Astrocyte (in vitro differentiated cells and primary cell): Measurements from ENCODE around the gene TMIGD2. TPM values are rescaled to one million over a fixed set of nuclear protein-coding genes. Genes with fewer than 3 reads are reported as not detected.

ENCODE experiments used
- DNase-seq: peaks from one replicate; pipeline ENCODE4 v3.0.0-alpha.2; 2010; ENCODE audit warnings: low read depth
- FAIRE-seq: peaks from 2 replicates; lab custom pipeline; 2011; peaks lifted over from hg19 to GRCh38; lab: Jason Lieb, UNC
- H2AFZ ChIP-seq: 2 replicates; pipeline ENCODE4 v1.6.0; 2012; ENCODE audit warnings: low read depth, low read length, inconsistent platforms
- H3K27ac ChIP-seq: 2 replicates; pipeline ENCODE4 v1.5.1; 2011; ENCODE audit warnings: low read depth, low read length, inconsistent platforms
- H3K27me3 ChIP-seq: 2 replicates; pipeline ENCODE4 v1.6.0; 2011; ENCODE audit warnings: low read length, inconsistent platforms; ENCODE audit not compliant: insufficient read depth
- H3K36me3 ChIP-seq: 2 replicates; pipeline ENCODE4 v1.5.1; 2011; ENCODE audit warnings: low read length, inconsistent platforms; ENCODE audit not compliant: insufficient read depth
- H3K4me1 ChIP-seq: 2 replicates; pipeline ENCODE4 v1.5.1; 2011; ENCODE audit warnings: low read length, inconsistent platforms; ENCODE audit not compliant: insufficient read depth
- H3K4me2 ChIP-seq: 2 replicates; pipeline ENCODE4 v1.6.0; 2012; ENCODE audit warnings: low read length, inconsistent platforms
- H3K4me3 ChIP-seq: 2 replicates; pipeline ENCODE4 v1.5.1; 2011; ENCODE audit warnings: low read depth, mild to moderate bottlenecking, low read length, inconsistent platforms; ENCODE audit not compliant: insufficient read depth
- H3K79me2 ChIP-seq: 2 replicates; pipeline ENCODE4 v1.6.0; 2012; ENCODE audit warnings: mild to moderate bottlenecking, low read length, inconsistent platforms; ENCODE audit not compliant: insufficient read depth
- H3K9ac ChIP-seq: 2 replicates; pipeline ENCODE4 v1.6.0; 2012; ENCODE audit warnings: mild to moderate bottlenecking, low read length, inconsistent platforms
- H3K9me3 ChIP-seq: 2 replicates; pipeline ENCODE4 v1.5.1; 2012; ENCODE audit warnings: low read depth, mild to moderate bottlenecking, low read length, inconsistent platforms; ENCODE audit not compliant: insufficient read depth
- H4K20me1 ChIP-seq: 2 replicates; pipeline ENCODE4 v1.6.0; 2012; ENCODE audit warnings: low read length, inconsistent platforms; ENCODE audit not compliant: insufficient read depth
- H3K27ac Mint-ChIP-seq: one replicate; pipeline ENCODE4 v1.8.0; 2021; ENCODE audit warnings: mild to moderate bottlenecking, mixed read lengths; ENCODE audit not compliant: unreplicated experiment
- H3K27me3 Mint-ChIP-seq: one replicate; pipeline ENCODE4 v1.8.0; 2021; ENCODE audit warnings: low read depth, mixed read lengths; ENCODE audit not compliant: unreplicated experiment
- H3K36me3 Mint-ChIP-seq: one replicate; pipeline ENCODE4 v1.8.0; 2021; ENCODE audit warnings: low read depth, mixed read lengths; ENCODE audit not compliant: unreplicated experiment
- H3K4me1 Mint-ChIP-seq: one replicate; pipeline ENCODE4 v1.8.0; 2021; ENCODE audit warnings: low read depth, mixed read lengths; ENCODE audit not compliant: unreplicated experiment
- H3K4me3 Mint-ChIP-seq: one replicate; pipeline ENCODE4 v1.8.0; 2021; ENCODE audit warnings: mild to moderate bottlenecking, moderate library complexity, mixed read lengths; ENCODE audit not compliant: unreplicated experiment
- H3K9me3 Mint-ChIP-seq: one replicate; pipeline ENCODE4 v1.8.0; 2021; ENCODE audit warnings: mild to moderate bottlenecking, mixed read lengths; ENCODE audit not compliant: unreplicated experiment
- EZH2 ChIP-seq: IDR thresholded peaks from 2 replicates; pipeline ENCODE4 v1.6.1; 2012; ENCODE audit warnings: mild to moderate bottlenecking, low read length, inconsistent platforms; ENCODE audit not compliant: insufficient read depth
- total RNA-seq: library from RNA; stranded (reverse); gene quantifications from 2 replicates; pipeline ENCODE4 v1.2.1, GENCODE V29; 2021
- TF ChIP-seq, protein P1 (sequence below): IDR thresholded peaks from 2 replicates; pipeline ENCODE4 v1.5.1; 2011; ENCODE audit warnings: low read depth, mild to moderate bottlenecking, inconsistent platforms, low read length, moderate library complexity; ENCODE audit not compliant: insufficient read depth

TMIGD2 gene
- total RNA-seq, 1 donor from 2014 or later: not detected

DNA sequence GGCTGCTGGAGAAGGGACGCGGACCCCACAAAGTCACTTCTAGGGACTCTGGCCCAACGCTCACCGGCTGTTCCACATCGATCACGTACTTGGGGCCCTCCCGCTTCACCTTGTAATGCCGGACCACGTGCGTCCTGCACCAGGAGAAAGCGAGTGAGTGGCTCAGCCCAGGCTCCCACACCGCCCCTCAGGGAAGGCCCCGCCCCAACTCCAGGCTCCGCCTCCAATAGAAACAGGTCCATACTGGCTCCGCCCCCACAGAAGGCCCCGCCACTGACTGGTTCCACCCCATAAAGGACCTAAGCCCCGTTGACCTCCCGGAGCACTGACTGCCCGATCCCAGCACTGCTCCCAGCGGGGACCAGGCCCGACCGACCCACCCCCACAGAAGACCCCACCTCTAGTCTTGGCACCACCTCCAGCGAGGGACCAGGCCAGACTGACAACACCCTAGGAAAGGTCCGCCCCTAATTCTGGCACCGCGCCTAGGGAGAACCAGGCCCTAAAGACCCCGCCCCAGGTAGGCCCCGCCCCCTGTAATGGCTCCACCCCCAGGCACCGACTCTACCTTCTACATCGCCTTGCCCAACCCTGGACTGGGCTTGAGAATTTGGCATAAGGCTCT, 25.2 kb upstream of the TMIGD2 start:
- Mint-ChIP-seq H3K36me3 (peaks cover 3% of the 10 kb centered on the region), H3K4me1 (peaks cover 2% of the 10 kb centered on the region), H3K9me3 (no peaks in the 10 kb centered on the region), H3K4me3 (peak overlapping the region; percentile 71), H3K27ac (peak overlapping the region; percentile 41), H3K27me3 (no peaks in the 10 kb centered on the region)
- H2AFZ ChIP-seq: peak overlapping the region; percentile 51
- no peaks in the 10 kb centered on the region for H3K27me3 ChIP-seq
- no peak overlapping the region for H3K27ac ChIP-seq
- TF ChIP-seq EZH2: no peak
- H3K4me3 ChIP-seq: no peak overlapping the region
- no peak overlapping the region for H3K9ac ChIP-seq
- H3K36me3 ChIP-seq: no peaks in the 10 kb centered on the region
- H3K4me2 ChIP-seq: peak overlapping the region; percentile 64
- DNase-seq: no peak
- H3K79me2 ChIP-seq: no peaks in the 10 kb centered on the region
- no peak for FAIRE-seq
- no peaks in the 10 kb centered on the region for H3K9me3 ChIP-seq
- H3K4me1 ChIP-seq: peaks cover 3% of the 10 kb centered on the region
- H4K20me1 ChIP-seq: no peaks in the 10 kb centered on the region

DNA sequence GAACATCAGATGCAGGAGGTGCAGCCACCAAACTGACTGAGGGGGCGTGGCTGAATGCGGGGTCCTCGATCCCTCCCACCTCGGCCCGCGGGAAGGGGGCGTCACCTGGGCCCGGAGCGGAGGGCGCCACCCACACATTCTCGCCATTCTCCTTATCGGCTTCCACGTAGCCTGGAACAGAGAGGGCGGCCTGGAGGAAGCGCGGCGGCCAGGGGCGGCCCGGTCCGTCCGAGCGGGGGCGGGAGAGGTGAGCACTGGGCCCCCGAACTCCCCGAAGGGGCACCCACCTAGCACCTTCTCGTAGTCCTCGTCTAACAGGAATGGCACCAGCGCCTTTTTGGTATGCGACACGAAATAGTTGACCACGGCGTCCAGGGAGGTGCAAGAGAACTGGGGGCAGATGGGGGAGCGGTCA, 24.7 kb upstream of the TMIGD2 start:
- Histone ChIP-seq H3K27me3 (no peaks in the 10 kb centered on the region), H3K4me1 (peaks cover 3% of the 10 kb centered on the region), H4K20me1 (no peaks in the 10 kb centered on the region), H3K9me3 (no peaks in the 10 kb centered on the region), H3K4me2 (peak overlapping the region; percentile 64), H3K4me3 (no peak overlapping the region), H3K9ac (no peak overlapping the region), H3K79me2 (no peaks in the 10 kb centered on the region), H3K36me3 (no peaks in the 10 kb centered on the region), H3K27ac (no peak overlapping the region), H2AFZ (peak overlapping the region; percentile 51)
- no peak for DNase-seq
- H3K9me3 Mint-ChIP-seq: no peaks in the 10 kb centered on the region
- H3K27ac Mint-ChIP-seq: no peak overlapping the region
- no peaks in the 10 kb centered on the region for H3K27me3 Mint-ChIP-seq
- FAIRE-seq: no peak
- peaks cover 2% of the 10 kb centered on the region for H3K4me1 Mint-ChIP-seq
- TF ChIP-seq EZH2: no peak
- H3K36me3 Mint-ChIP-seq: peaks cover 3% of the 10 kb centered on the region
- peak overlapping the region; percentile 74 for H3K4me3 Mint-ChIP-seq

DNA sequence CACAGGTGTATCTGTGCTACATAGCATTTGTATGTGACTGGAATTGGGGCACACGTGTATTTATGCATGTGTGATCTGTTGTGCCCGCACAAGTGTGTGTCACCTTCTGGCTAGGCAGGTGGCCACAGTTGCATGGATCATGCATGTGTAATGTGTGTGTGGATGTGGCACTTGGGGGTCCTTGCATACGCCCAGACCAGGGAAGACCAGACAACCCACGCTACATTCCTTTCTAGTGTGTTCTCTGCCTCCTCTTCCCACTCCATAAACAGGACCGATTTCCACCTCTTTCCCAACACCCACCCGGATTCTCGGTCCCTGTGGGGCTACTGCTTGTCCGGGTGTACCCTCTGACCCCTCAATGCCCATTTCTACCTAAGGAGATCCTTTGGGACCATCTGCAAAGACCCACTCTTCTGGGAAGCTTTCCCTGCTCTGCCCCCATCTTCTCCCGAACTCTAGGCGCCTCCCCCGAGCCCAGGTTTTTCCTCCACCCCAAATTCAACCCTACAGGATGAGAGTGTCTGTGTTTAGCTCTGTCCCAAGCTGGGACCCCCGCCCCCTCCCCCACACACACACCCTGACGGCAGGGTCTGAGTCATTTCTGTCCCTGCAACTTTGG, 24.1 kb upstream of the TMIGD2 start:
- H4K20me1 ChIP-seq: no peaks in the 10 kb centered on the region
- Mint-ChIP-seq H3K9me3 (no peaks in the 10 kb centered on the region), H3K4me1 (peaks cover 2% of the 10 kb centered on the region), H3K27ac (peak overlapping the region; percentile 48), H3K36me3 (peaks cover 3% of the 10 kb centered on the region), H3K4me3 (peak overlapping the region; percentile 74), H3K27me3 (no peaks in the 10 kb centered on the region)
- H3K27me3 ChIP-seq: no peaks in the 10 kb centered on the region
- no peak for FAIRE-seq
- H3K4me3 ChIP-seq: no peak overlapping the region
- DNase-seq: no peak
- H3K4me1 ChIP-seq: peaks cover 3% of the 10 kb centered on the region
- H2AFZ ChIP-seq: no peak overlapping the region
- no peak overlapping the region for H3K9ac ChIP-seq
- H3K79me2 ChIP-seq: no peaks in the 10 kb centered on the region
- no peak overlapping the region for H3K27ac ChIP-seq
- H3K9me3 ChIP-seq: no peaks in the 10 kb centered on the region
- no peaks in the 10 kb centered on the region for H3K36me3 ChIP-seq
- peak overlapping the region; percentile 64 for H3K4me2 ChIP-seq
- TF ChIP-seq EZH2: no peak
- TF ChIP-seq, protein P1, sequence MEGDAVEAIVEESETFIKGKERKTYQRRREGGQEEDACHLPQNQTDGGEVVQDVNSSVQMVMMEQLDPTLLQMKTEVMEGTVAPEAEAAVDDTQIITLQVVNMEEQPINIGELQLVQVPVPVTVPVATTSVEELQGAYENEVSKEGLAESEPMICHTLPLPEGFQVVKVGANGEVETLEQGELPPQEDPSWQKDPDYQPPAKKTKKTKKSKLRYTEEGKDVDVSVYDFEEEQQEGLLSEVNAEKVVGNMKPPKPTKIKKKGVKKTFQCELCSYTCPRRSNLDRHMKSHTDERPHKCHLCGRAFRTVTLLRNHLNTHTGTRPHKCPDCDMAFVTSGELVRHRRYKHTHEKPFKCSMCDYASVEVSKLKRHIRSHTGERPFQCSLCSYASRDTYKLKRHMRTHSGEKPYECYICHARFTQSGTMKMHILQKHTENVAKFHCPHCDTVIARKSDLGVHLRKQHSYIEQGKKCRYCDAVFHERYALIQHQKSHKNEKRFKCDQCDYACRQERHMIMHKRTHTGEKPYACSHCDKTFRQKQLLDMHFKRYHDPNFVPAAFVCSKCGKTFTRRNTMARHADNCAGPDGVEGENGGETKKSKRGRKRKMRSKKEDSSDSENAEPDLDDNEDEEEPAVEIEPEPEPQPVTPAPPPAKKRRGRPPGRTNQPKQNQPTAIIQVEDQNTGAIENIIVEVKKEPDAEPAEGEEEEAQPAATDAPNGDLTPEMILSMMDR: no peak
